Spleen (tissue), 11 donors: Measurements from ENCODE around the gene CDH16. TPM values are rescaled to one million over a fixed set of nuclear protein-coding genes. Genes with fewer than 3 reads are reported as not detected.
"Not testable (repeated sequence)": the region's sequence is repeated elsewhere in the genome, so short reads cannot be mapped to it uniquely, and the experiment has no call there.

Experiments used
- DNase-seq: peaks from one replicate; pipeline ENCODE4 v3.0.0-alpha.2; 2020
- H3K27ac ChIP-seq, 8 donors: fragments of 200-600 bp; sonication (generic) in 7 of 8; 1 replicate in 4 of 8; 2 replicates in 4 of 8; pipeline versions ENCODE4 v1.5.0 to v1.8.0; 2016 to 2021; ENCODE audit warnings: inconsistent platforms in 4 of 8, mild to moderate bottlenecking in 4 of 8, moderate library complexity in 1 of 8
- H3K27me3 ChIP-seq, 7 donors: fragments of 200-600 bp; sonication (generic) in 6 of 7; replicated peaks in 1 of 7; 1 replicate in 4 of 7; 2 replicates in 3 of 7; pipeline versions ENCODE4 v1.5.0 to v1.8.0; 2016 to 2021; ENCODE audit warnings: inconsistent platforms in 3 of 7, mild to moderate bottlenecking in 1 of 7
- H3K36me3 ChIP-seq, 6 donors: fragments of 200-600 bp; sonication (generic) in 5 of 6; 1 replicate in 4 of 6; 2 replicates in 2 of 6; pipeline versions ENCODE4 v1.5.0 to v1.8.0; 2016 to 2021; ENCODE audit warnings: inconsistent platforms in 2 of 6
- H3K4me1 ChIP-seq, 6 donors: fragments of 200-600 bp; sonication (generic) in 5 of 6; 1 replicate in 3 of 6; 2 replicates in 3 of 6; pipeline versions ENCODE4 v1.5.0 to v1.8.0; 2016 to 2021; ENCODE audit warnings: inconsistent platforms in 3 of 6
- H3K4me3 ChIP-seq, 8 donors: fragments of 200-600 bp; sonication (generic) in 7 of 8; 1 replicate in 4 of 8; 2 replicates in 4 of 8; pipeline versions ENCODE4 v1.5.0 to v1.8.0; 2016 to 2021; ENCODE audit warnings: inconsistent platforms in 4 of 8, mild to moderate bottlenecking in 4 of 8, moderate library complexity in 2 of 8
- H3K9me3 ChIP-seq, 8 donors: fragments of 200-600 bp; sonication (generic) in 7 of 8; 1 replicate in 4 of 8; 2 replicates in 4 of 8; pipeline versions ENCODE4 v1.5.0 to v1.8.0; 2016 to 2021; ENCODE audit warnings: inconsistent platforms in 4 of 8
- POLR2A ChIP-seq, 3 donors: fragments of 450-650 bp; IDR thresholded peaks; one replicate each; pipeline ENCODE4 v1.5.1; 2017; ENCODE audit warnings: antibody characterized with exemption in 3 of 3, mild to moderate bottlenecking in 1 of 3
- POLR2AphosphoS5 ChIP-seq, 3 donors: sonication (generic); formaldehyde crosslinking; IDR thresholded peaks; one replicate each; pipeline ENCODE4 v1.5.1; 2017; ENCODE audit warnings: antibody characterized with exemption in 3 of 3
- WGBS, 5 donors: extraction: QIAGEN DNeasy Blood & Tissue Kit in 3 of 5; methylation state at CpG; one replicate each; pipeline versions ENCODE4 v1.1.5 to v1.1.7; 2013 to 2018; 5-methylcytosine and 5-hydroxymethylcytosine counted together
- intact Hi-C: fragments of 100-400 bp; cut with DNase I; formaldehyde crosslinking; loops from one replicate; pipeline ENCODE4 v1.15.0; 2023; ENCODE audit warnings: low total_unique reads
- polyA plus RNA-seq, 3 donors: library from polyadenylated mRNA; stranded (reverse); fragments of 200-250 nt; gene quantifications; one replicate each; pipeline ENCODE4 v1.2.1, GENCODE V29; 2013
- total RNA-seq, 7 donors: library from RNA; depleted of rRNA in 3 of 7; stranded (reverse); fragments of >200 nt in 3 of 7; fragmentation: NEBNext Ultra II Directional in 4 of 7; extraction: Animal tissue kit (Norgen Biotek cat#: 25700) in 4 of 7; gene quantifications; one replicate each; pipeline versions ENCODE4 v1.1.0 to v1.2.1, GENCODE V29; 2016 to 2021
- TF ChIP-seq, protein P1 (sequence below), 11 experiments: fragments of 200-600 bp in 7 of 11; fragments of 450-650 bp in 4 of 11; sonication (generic) in 4 of 11; IDR thresholded peaks in 8 of 11; conservative IDR thresholded peaks in 3 of 11; 1 replicate in 7 of 11; 2 replicates in 4 of 11; pipeline versions ENCODE4 v1.4.0 to v1.8.0; 2016 to 2021; ENCODE audit warnings: antibody characterized with exemption in 11 of 11, inconsistent platforms in 4 of 11, mild to moderate bottlenecking in 1 of 11
- donor health status: healthy with polysubstance abuse.
- donor health status: DM: no; HTN: no; CAD: no; lungs with moderate emphysema.
- donor health status: DM: no; HTN: no; CAD: no.
- donor health status: Bipolar disorder and iron deficiency.
- donor health status: healthy.
- donor health status: DM: no; HTN: no; CAD: no.
- donor health status: DM: yes; HTN: yes; CAD: no.

CDH16 gene
- total and polyA plus RNA-seq, 10 donors, result not detected

DNA sequence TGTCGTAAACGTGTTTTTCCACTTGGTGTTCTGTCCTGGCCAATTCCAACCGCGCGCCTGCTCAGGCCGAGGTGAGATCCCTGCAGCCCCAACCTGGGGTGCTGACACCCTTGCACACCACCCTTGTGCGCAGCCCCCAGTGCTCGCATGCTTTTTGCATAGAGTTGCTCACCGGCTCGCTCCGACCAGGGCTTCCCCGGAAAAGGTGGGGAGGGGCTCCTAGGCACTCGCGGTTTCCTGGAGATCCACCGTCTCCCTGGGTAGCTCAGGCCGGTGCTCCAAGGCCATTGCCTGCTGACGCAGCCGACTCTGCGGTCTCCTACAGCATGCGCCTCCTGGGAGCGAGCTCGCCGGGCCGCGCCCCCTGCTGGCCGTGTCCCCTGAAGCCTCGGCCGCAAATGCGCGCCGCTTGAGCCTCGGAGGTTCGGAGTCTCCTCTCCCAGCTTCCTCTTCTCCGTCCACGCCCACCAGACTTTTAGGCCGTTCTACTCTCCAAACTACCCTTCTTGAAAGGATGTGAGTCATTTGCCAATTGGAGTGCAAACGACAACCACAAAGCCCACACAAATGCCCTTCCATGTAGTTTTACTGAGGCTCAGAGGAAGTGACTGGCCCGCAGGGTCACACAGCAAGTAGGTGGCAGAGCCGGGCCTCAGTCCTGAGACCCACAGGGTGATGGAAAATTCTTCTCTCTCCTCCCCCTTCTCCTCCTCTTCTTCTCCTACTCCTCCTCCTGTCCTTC lies 45.6 kb downstream of the CDH16 start:
- DNase-seq, result peak; percentile 98
- peak overlapping the region in 7 of 8 donors; percentile 50 to 85 (median 77) for H3K27ac ChIP-seq
- peaks cover 6 to 40% (median 24%) of the 10 kb centered on the region in 6 donors for H3K4me1 ChIP-seq
- intact Hi-C loops, result no loop called here
- peak overlapping the region; percentile 23 to 64 (median 30) for H3K4me3 ChIP-seq
- no peaks in the 10 kb centered on the region for H3K27me3 ChIP-seq
- WGBS, 5 donors, result 3 to 5% (median 4%) methylated on average over 25 to 39 of the region's 39 CpGs
- no peaks in the 10 kb centered on the region for H3K36me3 ChIP-seq
- no peaks in the 10 kb centered on the region for H3K9me3 ChIP-seq
- TF ChIP-seq, protein P1, sequence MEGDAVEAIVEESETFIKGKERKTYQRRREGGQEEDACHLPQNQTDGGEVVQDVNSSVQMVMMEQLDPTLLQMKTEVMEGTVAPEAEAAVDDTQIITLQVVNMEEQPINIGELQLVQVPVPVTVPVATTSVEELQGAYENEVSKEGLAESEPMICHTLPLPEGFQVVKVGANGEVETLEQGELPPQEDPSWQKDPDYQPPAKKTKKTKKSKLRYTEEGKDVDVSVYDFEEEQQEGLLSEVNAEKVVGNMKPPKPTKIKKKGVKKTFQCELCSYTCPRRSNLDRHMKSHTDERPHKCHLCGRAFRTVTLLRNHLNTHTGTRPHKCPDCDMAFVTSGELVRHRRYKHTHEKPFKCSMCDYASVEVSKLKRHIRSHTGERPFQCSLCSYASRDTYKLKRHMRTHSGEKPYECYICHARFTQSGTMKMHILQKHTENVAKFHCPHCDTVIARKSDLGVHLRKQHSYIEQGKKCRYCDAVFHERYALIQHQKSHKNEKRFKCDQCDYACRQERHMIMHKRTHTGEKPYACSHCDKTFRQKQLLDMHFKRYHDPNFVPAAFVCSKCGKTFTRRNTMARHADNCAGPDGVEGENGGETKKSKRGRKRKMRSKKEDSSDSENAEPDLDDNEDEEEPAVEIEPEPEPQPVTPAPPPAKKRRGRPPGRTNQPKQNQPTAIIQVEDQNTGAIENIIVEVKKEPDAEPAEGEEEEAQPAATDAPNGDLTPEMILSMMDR (IDR thresholded peaks at IDR 0.05 in 8 of 11, conservative IDR thresholded peaks at IDR 0.05 in 3 of 11), result peak; percentile 90 to 99 (median 96)
- peak; percentile 77 to 87 (median 80) for TF ChIP-seq POLR2AphosphoS5 (IDR thresholded peaks at IDR 0.05)
- TF ChIP-seq POLR2A (IDR thresholded peaks at IDR 0.05), result no peak

DNA sequence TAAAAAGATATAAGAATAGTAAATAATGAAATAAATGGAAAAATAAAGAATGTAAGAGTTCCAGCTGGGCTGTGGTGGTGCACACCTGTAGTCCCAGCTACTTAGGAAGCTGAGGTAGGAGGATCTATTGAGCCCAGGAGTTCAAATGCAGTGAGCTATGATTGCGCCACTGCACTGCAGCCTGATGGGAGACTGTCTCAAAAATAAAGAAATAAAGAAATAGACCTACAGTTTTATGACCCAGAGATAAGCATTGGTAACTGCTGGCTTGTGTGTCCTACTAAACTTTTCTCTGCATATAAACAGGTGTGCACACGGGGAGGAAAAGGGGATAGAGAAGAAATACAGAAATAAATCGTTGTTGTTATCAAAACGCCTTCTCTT lies 46.1 kb downstream of the CDH16 start:
- H3K27ac ChIP-seq, result peak overlapping the region in 6 of 8 donors; percentile 50 to 85 (median 78)
- intact Hi-C loops, result no loop called here
- no peaks in the 10 kb centered on the region for H3K9me3 ChIP-seq
- peak overlapping the region in 7 of 8 donors; percentile 23 to 64 (median 30) for H3K4me3 ChIP-seq
- TF ChIP-seq POLR2AphosphoS5 (IDR thresholded peaks at IDR 0.05), result no peak
- TF ChIP-seq, protein P1 (IDR thresholded peaks at IDR 0.05 in 8 of 11, conservative IDR thresholded peaks at IDR 0.05 in 3 of 11), result no peak
- TF ChIP-seq POLR2A (IDR thresholded peaks at IDR 0.05), result no peak
- 38 to 55% (median 47%) methylated on average over 4 of the region's 4 CpGs for WGBS, 5 donors
- no peaks in the 10 kb centered on the region for H3K27me3 ChIP-seq
- DNase-seq, result no peak
- H3K4me1 ChIP-seq, result peaks cover 6 to 41% (median 24%) of the 10 kb centered on the region in 6 donors
- H3K36me3 ChIP-seq, result no peaks in the 10 kb centered on the region

DNA sequence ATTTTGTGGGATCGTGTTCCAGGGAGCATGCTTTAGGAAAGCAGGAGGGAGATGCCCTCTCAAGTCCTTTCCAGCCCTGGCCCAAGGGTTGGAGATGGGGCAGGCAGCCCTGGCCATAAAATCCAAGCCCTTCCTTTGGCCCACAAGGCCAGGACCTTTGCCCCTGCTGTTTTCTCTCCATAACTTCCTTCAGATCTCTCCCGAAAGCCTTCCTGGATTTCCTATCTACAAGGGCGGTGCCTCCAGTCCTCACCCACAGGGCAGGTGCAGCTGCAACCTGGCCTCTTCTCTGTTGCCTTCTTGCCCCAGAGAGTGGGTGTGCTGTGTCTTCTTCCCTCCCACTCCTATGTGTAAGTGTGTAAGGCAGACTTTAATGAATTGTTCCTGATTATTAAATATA lies 46.8 kb downstream of the CDH16 start:
- H3K36me3 ChIP-seq, result no peaks in the 10 kb centered on the region
- H3K4me3 ChIP-seq, result no peak overlapping the region
- intact Hi-C loops, result no loop called here
- WGBS, 5 donors, result 63 to 88% (median 78%) methylated on average over 3 of the region's 3 CpGs
- no peaks in the 10 kb centered on the region for H3K27me3 ChIP-seq
- DNase-seq, result no peak
- H3K4me1 ChIP-seq, result peaks cover 6 to 42% (median 24%) of the 10 kb centered on the region in 6 donors
- TF ChIP-seq POLR2AphosphoS5 (IDR thresholded peaks at IDR 0.05) (no peak), POLR2A (IDR thresholded peaks at IDR 0.05) (no peak)
- TF ChIP-seq, protein P1 (IDR thresholded peaks at IDR 0.05 in 8 of 11, conservative IDR thresholded peaks at IDR 0.05 in 3 of 11), result no peak
- no peak overlapping the region for H3K27ac ChIP-seq
- H3K9me3 ChIP-seq, result no peaks in the 10 kb centered on the region

DNA sequence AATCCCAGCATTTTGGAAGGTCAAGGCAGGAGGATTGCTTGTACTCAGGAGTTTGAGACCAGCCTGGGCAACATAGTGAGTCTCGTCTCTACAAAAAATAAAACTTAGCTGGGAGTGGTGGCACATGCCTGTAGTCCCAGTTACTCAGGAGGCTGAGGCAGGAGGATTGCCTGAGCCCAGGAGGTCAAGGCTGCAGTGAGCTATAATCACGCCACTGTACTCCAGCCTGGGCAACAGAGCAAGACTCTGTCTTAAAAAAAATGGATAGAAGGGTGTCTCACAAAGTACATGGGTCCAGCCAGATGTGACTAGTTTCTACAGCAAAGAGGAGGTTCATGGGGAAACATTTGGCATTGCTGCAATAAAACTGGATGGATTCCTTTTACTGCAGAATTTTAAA lies 47.3 kb downstream of the CDH16 start:
- H3K27me3 ChIP-seq, H3K4me3 ChIP-seq, DNase-seq, H3K36me3 ChIP-seq, H3K27ac ChIP-seq, intact Hi-C loops, H3K9me3 ChIP-seq: not testable (repeated sequence)
- WGBS, 5 donors, result 90 to 97% (median 94%) methylated on average over 2 of the region's 2 CpGs
- H3K4me1 ChIP-seq, result peaks cover 6 to 42% (median 24%) of the 10 kb centered on the region in 6 donors
